HG02840 (cell line): Measurements from ENCODE around the gene ZNF26.
"Not testable (repeated sequence)": the region's sequence is repeated elsewhere in the genome, so short reads cannot be mapped to it uniquely, and the experiment has no call there.

Experiments used
- ATAC-seq: cut with Tn5 transposase; IDR thresholded peaks from one replicate; pipeline ENCODE4 v1.9.1; 2021; ENCODE audit warnings: mild to moderate bottlenecking, moderate library complexity, moderate number of reproducible peaks; ENCODE audit not compliant: unreplicated experiment, low FRiP score

The ZNF26 gene

GRCh38 chr12:132986001-132986884 lies at the start of gene ZNF26:
ZNF26 (plus strand) TSS chr12:132986367; CDS start chr12:132986841, 474 bp downstream.
- ATAC-seq: peak; percentile 99

- ATAC-seq: not testable (repeated sequence)
Observed at GRCh38 chr12:132936921-132937320, 49.2 kb upstream of the ZNF26 start.

GRCh38 chr12:132937476-132937875 lies 48.7 kb upstream of the ZNF26 start:
- ATAC-seq: no peak

GRCh38 chr12:132938807-132939206 lies 47.4 kb upstream of the ZNF26 start:
- ATAC-seq: not testable (repeated sequence)

- ATAC-seq: no peak
Observed at GRCh38 chr12:132940071-132940719, 46.0 kb upstream of the ZNF26 start.

- ATAC-seq: no peak
Observed at GRCh38 chr12:132941336-132941954, 44.7 kb upstream of the ZNF26 start.

- ATAC-seq: no peak
Observed at GRCh38 chr12:132942611-132943010, 43.6 kb upstream of the ZNF26 start.

GRCh38 chr12:132945806-132946205 lies 40.4 kb upstream of the ZNF26 start:
- ATAC-seq: no peak

GRCh38 chr12:132946246-132946820 lies 39.8 kb upstream of the ZNF26 start:
- ATAC-seq: no peak

- ATAC-seq: no peak
Observed at GRCh38 chr12:132948146-132949066, 37.8 kb upstream of the ZNF26 start.

- ATAC-seq: no peak
Observed at GRCh38 chr12:132949936-132950837, 36.0 kb upstream of the ZNF26 start.

- ATAC-seq: no peak
Observed at GRCh38 chr12:132950844-132951535, 35.2 kb upstream of the ZNF26 start.

- no peak for ATAC-seq
Observed at GRCh38 chr12:132951649-132952048, 34.5 kb upstream of the ZNF26 start.

- no peak for ATAC-seq
Observed at GRCh38 chr12:132952371-132953162, 33.6 kb upstream of the ZNF26 start.

GRCh38 chr12:132953163-132953425 lies 33.1 kb upstream of the ZNF26 start:
- no peak for ATAC-seq

- no peak for ATAC-seq
Observed at GRCh38 chr12:132953771-132954170, 32.4 kb upstream of the ZNF26 start.

GRCh38 chr12:132954471-132955048 lies 31.6 kb upstream of the ZNF26 start:
- no peak for ATAC-seq
